Endothelial cell (in vitro differentiated cells): ENCODE data around the gene PTK7. TPM values are rescaled to one million over a fixed set of nuclear protein-coding genes. Genes with fewer than 3 reads are reported as not detected.
"Not testable (repeated sequence)": the region's sequence is repeated elsewhere in the genome, so short reads cannot be mapped to it uniquely, and the experiment has no call there.

Experiments
- DNase-seq: peaks from one replicate; pipeline ENCODE4 v3.0.0; 2021; ENCODE audit warnings: low spot score
- H3K27ac Mint-ChIP-seq: one replicate; pipeline ENCODE4 v1.8.0; 2021; ENCODE audit warnings: mixed read lengths, inconsistent platforms; ENCODE audit not compliant: unreplicated experiment
- H3K27me3 Mint-ChIP-seq: one replicate; pipeline ENCODE4 v1.8.0; 2021; ENCODE audit warnings: mild to moderate bottlenecking, moderate library complexity, mixed read lengths, inconsistent platforms; ENCODE audit not compliant: unreplicated experiment
- H3K36me3 Mint-ChIP-seq: one replicate; pipeline ENCODE4 v1.8.0; 2021; ENCODE audit warnings: mild to moderate bottlenecking, low read depth, mixed read lengths, inconsistent platforms; ENCODE audit not compliant: unreplicated experiment
- H3K4me1 Mint-ChIP-seq: one replicate; pipeline ENCODE4 v1.8.0; 2021; ENCODE audit warnings: mild to moderate bottlenecking, mixed read lengths, inconsistent platforms; ENCODE audit not compliant: unreplicated experiment
- H3K4me3 Mint-ChIP-seq: one replicate; pipeline ENCODE4 v1.8.0; 2021; ENCODE audit warnings: mild to moderate bottlenecking, mixed read lengths, inconsistent platforms; ENCODE audit not compliant: unreplicated experiment
- H3K9me3 Mint-ChIP-seq: one replicate; pipeline ENCODE4 v1.8.0; 2021; ENCODE audit warnings: mixed read lengths, inconsistent platforms; ENCODE audit not compliant: unreplicated experiment
- total RNA-seq: library from RNA; stranded (reverse); fragmentation: NEBNext Ultra II Directional; extraction: Animal tissue kit (Norgen Biotek cat#: 25700); gene quantifications from one replicate; pipeline ENCODE4 v1.2.1, GENCODE V29; 2021; ENCODE audit not compliant: unreplicated experiment
- TF ChIP-seq, protein P1 (sequence below): fragments of 200-600 bp; sonication (generic); IDR thresholded peaks from one replicate; pipeline ENCODE4 v1.5.0; 2021; ENCODE audit warnings: antibody characterized with exemption; ENCODE audit not compliant: unreplicated experiment

The PTK7 gene
- total RNA-seq, 1 donor from 2014 or later = 208 TPM

DNA sequence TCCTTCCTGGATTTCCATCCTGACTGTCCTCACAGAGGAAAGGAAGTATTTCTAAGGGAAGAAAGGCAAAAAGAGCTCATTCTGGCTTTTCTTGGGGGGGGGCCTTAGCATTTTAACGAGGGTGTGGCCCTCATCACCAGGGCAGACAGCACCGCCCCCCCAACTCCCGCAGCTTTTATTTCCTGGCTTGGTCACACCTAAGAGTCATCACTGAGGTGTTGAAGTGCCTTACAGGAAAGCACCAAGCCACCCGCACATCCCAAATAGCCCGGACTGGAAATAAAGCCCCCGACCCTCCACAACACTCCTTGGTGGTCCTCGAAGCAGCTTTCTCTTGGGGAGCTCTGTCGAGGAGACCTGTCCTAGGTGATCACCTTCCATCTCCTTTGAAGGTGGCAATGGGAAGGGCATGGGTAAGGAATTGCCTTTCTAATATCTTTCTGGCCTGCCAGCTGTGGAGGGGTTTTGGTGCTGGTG lies 1.3 kb downstream of the PTK7 start:
- Mint-ChIP-seq H3K36me3 (peaks cover 22% of the 10 kb centered on the region), H3K27me3 (peaks cover 9% of the 10 kb centered on the region), H3K4me1 (peaks cover 38% of the 10 kb centered on the region), H3K27ac (peak overlapping the region; percentile 43), H3K4me3 (peak overlapping the region; percentile 80), H3K9me3 (no peaks in the 10 kb centered on the region)
- no peak for DNase-seq
- TF ChIP-seq, protein P1, sequence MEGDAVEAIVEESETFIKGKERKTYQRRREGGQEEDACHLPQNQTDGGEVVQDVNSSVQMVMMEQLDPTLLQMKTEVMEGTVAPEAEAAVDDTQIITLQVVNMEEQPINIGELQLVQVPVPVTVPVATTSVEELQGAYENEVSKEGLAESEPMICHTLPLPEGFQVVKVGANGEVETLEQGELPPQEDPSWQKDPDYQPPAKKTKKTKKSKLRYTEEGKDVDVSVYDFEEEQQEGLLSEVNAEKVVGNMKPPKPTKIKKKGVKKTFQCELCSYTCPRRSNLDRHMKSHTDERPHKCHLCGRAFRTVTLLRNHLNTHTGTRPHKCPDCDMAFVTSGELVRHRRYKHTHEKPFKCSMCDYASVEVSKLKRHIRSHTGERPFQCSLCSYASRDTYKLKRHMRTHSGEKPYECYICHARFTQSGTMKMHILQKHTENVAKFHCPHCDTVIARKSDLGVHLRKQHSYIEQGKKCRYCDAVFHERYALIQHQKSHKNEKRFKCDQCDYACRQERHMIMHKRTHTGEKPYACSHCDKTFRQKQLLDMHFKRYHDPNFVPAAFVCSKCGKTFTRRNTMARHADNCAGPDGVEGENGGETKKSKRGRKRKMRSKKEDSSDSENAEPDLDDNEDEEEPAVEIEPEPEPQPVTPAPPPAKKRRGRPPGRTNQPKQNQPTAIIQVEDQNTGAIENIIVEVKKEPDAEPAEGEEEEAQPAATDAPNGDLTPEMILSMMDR = no peak

DNA sequence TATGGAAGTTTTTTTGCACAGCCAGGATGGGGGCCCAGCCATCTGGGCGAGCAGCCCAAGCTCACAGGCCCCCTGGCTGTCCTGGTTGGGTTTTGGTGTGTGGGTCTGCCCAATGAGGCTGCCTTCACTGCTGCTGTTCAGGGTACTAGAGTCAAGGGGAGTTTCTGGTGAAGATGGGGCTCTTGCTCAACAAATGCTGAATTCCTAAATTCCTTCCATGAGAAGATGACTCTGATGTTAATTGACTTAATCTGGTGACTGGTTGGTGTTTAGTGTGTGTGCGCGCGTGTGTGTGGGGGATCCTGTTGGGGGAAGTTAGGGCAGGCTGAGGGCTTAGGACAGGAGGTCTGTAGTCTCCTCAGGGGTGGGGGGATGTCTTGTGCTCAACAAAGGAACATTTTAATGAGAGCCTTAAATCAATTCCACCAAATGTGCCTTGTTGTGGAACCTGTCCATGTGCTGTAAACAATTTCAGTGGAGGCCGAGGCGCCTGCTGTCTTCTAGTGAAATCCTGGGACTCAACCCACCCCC lies 1.9 kb downstream of the PTK7 start:
- TF ChIP-seq, protein P1 = no peak
- Mint-ChIP-seq H3K27me3 (peaks cover 11% of the 10 kb centered on the region), H3K36me3 (peaks cover 16% of the 10 kb centered on the region), H3K4me3 (peak overlapping the region; percentile 80), H3K27ac (peak overlapping the region; percentile 43), H3K4me1 (peaks cover 35% of the 10 kb centered on the region), H3K9me3 (no peaks in the 10 kb centered on the region)
- DNase-seq = no peak

DNA sequence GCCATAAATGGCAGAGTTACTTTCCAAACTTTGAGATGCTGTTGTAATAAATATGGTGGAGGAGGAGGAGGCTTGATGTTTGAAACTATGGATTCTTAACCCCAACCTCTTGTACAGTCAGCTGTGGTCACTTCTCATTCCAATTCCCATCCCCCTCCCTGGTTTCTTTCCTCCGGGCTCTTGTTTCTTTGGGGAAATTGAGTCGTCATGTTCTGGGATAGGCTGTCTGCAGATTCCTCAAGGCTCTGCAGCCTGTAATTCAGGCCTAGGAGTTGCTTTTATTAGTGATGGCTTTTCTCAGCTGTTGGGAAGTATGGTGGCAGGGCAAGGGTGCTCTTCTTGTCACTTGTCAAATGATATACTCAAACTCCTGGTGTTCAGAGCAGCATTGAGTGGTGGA lies 2.6 kb downstream of the PTK7 start:
- no peak overlapping the region for H3K4me3 Mint-ChIP-seq
- H3K36me3 Mint-ChIP-seq = peaks cover 14% of the 10 kb centered on the region
- peaks cover 11% of the 10 kb centered on the region for H3K27me3 Mint-ChIP-seq
- H3K4me1 Mint-ChIP-seq = peaks cover 40% of the 10 kb centered on the region
- H3K27ac Mint-ChIP-seq = no peak overlapping the region
- TF ChIP-seq, protein P1 = no peak
- H3K9me3 Mint-ChIP-seq = no peaks in the 10 kb centered on the region
- DNase-seq = no peak

DNA sequence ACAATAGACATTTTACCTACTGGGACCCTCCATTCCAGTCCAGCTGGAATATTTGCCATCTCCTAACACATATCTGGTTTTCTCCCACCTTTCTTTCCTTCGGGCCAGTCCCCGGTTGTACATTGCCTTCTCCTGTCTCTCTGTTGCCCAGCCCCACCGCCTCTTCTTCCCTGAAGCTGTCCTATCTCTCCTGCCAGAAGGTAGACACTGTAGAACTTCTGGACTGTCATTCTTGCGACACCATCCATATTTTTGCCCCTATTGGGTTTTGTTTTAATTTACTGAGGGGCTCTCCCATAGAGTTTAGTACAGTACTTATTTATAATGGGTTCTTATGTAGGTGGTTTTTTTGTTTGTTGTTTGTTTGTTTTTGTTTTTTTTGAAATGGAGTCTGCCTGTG lies 4.9 kb downstream of the PTK7 start:
- TF ChIP-seq, protein P1 = no peak
- Mint-ChIP-seq H3K9me3 (no peaks in the 10 kb centered on the region), H3K4me3 (peak overlapping the region; percentile 33), H3K4me1 (peaks cover 38% of the 10 kb centered on the region), H3K27ac (no peak overlapping the region), H3K36me3 (peaks cover 7% of the 10 kb centered on the region), H3K27me3 (peaks cover 7% of the 10 kb centered on the region)
- DNase-seq = no peak

DNA sequence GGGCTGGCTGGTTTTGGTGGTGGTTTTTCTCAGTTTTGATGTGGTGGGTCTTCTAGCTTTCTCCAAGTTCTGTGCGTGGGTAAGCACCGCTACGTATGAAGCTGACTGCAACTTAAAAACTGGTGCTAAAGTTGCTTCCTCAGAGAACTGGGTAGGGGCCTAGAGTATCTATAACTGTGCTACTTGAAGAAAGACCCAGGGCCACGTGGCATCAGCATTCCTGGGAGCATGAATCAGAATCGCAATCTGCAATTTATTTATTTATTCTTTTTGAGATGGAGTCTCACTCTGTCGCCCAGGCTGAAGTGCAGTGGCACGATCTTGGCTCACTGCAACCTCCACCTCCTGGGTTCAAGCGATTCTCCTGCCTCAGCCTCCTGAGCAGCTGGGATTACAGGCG lies 5.8 kb downstream of the PTK7 start:
- H3K9me3 Mint-ChIP-seq, H3K27me3 Mint-ChIP-seq, H3K4me3 Mint-ChIP-seq, DNase-seq, H3K36me3 Mint-ChIP-seq, H3K27ac Mint-ChIP-seq: not testable (repeated sequence)
- H3K4me1 Mint-ChIP-seq = peaks cover 38% of the 10 kb centered on the region
